ENCODE results near the gene CDC42BPB. TPM values are rescaled to one million over a fixed set of nuclear protein-coding genes. Genes with fewer than 3 reads are reported as not detected.

The CDC42BPB gene
- total RNA-seq, 3 donors from 2014 or later (not counting 1 experiment from before 2014, with no cell fraction given), result 0.86 to 2.3 (median 2.0) TPM

- WGBS (ENCODE audit: insufficient coverage), result 34% methylated on average over 39 of the region's 39 CpGs
- Mint-ChIP-seq H3K4me1 (peaks cover 6 to 7% of the 10 kb centered on the region in 2 donors), H3K4me3 (no peak overlapping the region), H3K27ac (no peak overlapping the region), H3K9me3 (no peaks in the 10 kb centered on the region), H3K27me3 (ENCODE audit: low read depth in 2 of 2) (peaks cover 11 to 27% of the 10 kb centered on the region in 2 donors), H3K36me3 (no peaks in the 10 kb centered on the region)
- peaks cover 14% of the 10 kb centered on the region for H3K27me3 ChIP-seq (ENCODE audit: control insufficient read depth, insufficient read depth, low read length)
- H3K27ac ChIP-seq (ENCODE audit: low read length), result no peak overlapping the region
- H3K36me3 ChIP-seq (ENCODE audit: control insufficient read depth, insufficient read depth, low read length), result no peaks in the 10 kb centered on the region
- no peak overlapping the region for H3K4me3 ChIP-seq (ENCODE audit: low read length)
- no peak for TF ChIP-seq CTCF (IDR thresholded peaks at IDR 0.05)
- ATAC-seq (no peak), DNase-seq (no peak)
- intact Hi-C loops (cut with micrococcal nuclease), result no loop called here
- no peaks in the 10 kb centered on the region for H3K9me3 ChIP-seq (ENCODE audit: control insufficient read depth, insufficient read depth, low read length)
- peaks cover 19% of the 10 kb centered on the region for H3K4me1 ChIP-seq (ENCODE audit: control insufficient read depth, insufficient read depth, low read length)
These were observed 45.4 kb upstream of the CDC42BPB start for GRCh38 chr14:103102689-103103260.

GRCh38 chr14:103101963-103102688 is 44.8 kb upstream of the CDC42BPB start:
- ATAC-seq, result no peak
- peaks cover 19% of the 10 kb centered on the region for H3K4me1 ChIP-seq (ENCODE audit: control insufficient read depth, insufficient read depth, low read length)
- no peaks in the 10 kb centered on the region for H3K36me3 ChIP-seq (ENCODE audit: control insufficient read depth, insufficient read depth, low read length)
- intact Hi-C loops (cut with micrococcal nuclease), result no loop called here
- H3K27ac ChIP-seq (ENCODE audit: low read length), result no peak overlapping the region
- H3K4me3 Mint-ChIP-seq, result no peak overlapping the region
- no peaks in the 10 kb centered on the region for H3K36me3 Mint-ChIP-seq
- H3K4me1 Mint-ChIP-seq, result peaks cover 6 to 7% of the 10 kb centered on the region in 2 donors
- H3K27me3 ChIP-seq (ENCODE audit: control insufficient read depth, insufficient read depth, low read length), result peaks cover 14% of the 10 kb centered on the region
- no peaks in the 10 kb centered on the region for H3K9me3 ChIP-seq (ENCODE audit: control insufficient read depth, insufficient read depth, low read length)
- no peak for DNase-seq
- no peaks in the 10 kb centered on the region for H3K9me3 Mint-ChIP-seq
- 31% methylated on average over 85 of the region's 85 CpGs for WGBS (ENCODE audit: insufficient coverage)
- H3K27me3 Mint-ChIP-seq (ENCODE audit: low read depth in 2 of 2), result peaks cover 11 to 30% of the 10 kb centered on the region in 2 donors
- H3K4me3 ChIP-seq (ENCODE audit: low read length), result no peak overlapping the region
- TF ChIP-seq CTCF (IDR thresholded peaks at IDR 0.05), result no peak
- no peak overlapping the region for H3K27ac Mint-ChIP-seq

- TF ChIP-seq CTCF (IDR thresholded peaks at IDR 0.05), result no peak
- Histone ChIP-seq H3K27me3 (ENCODE audit: control insufficient read depth, insufficient read depth, low read length) (peaks cover 14% of the 10 kb centered on the region), H3K27ac (ENCODE audit: low read length) (no peak overlapping the region), H3K4me3 (ENCODE audit: low read length) (no peak overlapping the region), H3K36me3 (ENCODE audit: control insufficient read depth, insufficient read depth, low read length) (no peaks in the 10 kb centered on the region), H3K4me1 (ENCODE audit: control insufficient read depth, insufficient read depth, low read length) (peaks cover 19% of the 10 kb centered on the region), H3K9me3 (ENCODE audit: control insufficient read depth, insufficient read depth, low read length) (no peaks in the 10 kb centered on the region)
- no peak overlapping the region for H3K27ac Mint-ChIP-seq
- ATAC-seq, result no peak
- no peaks in the 10 kb centered on the region for H3K36me3 Mint-ChIP-seq
- H3K9me3 Mint-ChIP-seq, result no peaks in the 10 kb centered on the region
- peaks cover 11 to 30% of the 10 kb centered on the region in 2 donors for H3K27me3 Mint-ChIP-seq (ENCODE audit: low read depth in 2 of 2)
- 90% methylated on average over 11 of the region's 11 CpGs for WGBS (ENCODE audit: insufficient coverage)
- intact Hi-C loops (cut with micrococcal nuclease), result no loop called here
- no peak for DNase-seq
- H3K4me1 Mint-ChIP-seq, result peaks cover 6 to 7% of the 10 kb centered on the region in 2 donors
- no peak overlapping the region for H3K4me3 Mint-ChIP-seq
These were observed 44.1 kb upstream of the CDC42BPB start for GRCh38 chr14:103101257-103101962.
